ENCODE data around the gene ALS2CL.

The ALS2CL gene

DNA sequence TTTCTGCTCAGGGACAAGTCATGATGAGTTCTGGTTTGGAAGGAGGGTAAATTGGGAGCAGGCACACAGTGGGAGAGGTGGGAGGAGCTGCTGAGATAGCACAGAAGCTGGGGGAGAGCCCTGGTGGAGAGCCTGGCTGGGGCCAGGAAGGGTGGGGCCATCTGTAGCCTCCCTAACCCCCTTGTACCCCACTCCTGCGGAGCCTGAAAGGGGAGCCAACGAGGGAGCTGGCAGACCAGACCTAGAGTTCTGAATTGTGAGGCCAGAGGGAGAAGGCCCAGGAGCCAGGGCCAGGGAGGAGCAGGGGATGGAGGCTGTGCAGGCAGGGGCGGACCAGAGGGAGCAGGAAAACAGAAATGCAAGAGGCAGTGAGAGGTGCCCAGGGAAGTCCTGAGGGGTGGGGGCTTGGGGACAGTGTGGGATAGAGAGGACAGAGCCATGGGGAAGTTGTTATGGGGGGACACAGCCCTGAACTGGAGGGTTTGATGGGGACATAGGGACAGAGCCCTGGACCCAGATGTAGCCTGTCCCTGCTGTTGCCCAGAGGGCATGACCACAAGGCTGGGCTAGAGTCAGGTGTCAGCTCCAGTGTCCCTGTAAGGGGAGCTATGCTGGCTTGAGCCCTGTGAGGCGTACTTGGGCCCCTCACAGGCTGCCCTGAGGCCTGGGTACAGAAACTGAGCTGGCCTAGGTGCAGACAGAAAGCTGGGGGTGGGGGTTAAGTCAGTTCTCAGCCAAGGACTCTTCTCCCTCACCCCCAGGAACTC lies 8.9 kb upstream of the ALS2CL start:
- DNase-seq, result no peak

- no peak for DNase-seq
These were observed 7.9 kb upstream of the ALS2CL start, which contains the start of gene TMIE for GRCh38 chr3:46701181-46701939. TSS of gene TMIE (plus strand) at chr3:46701392. CDS start at chr3:46701488, 96 bp downstream.

DNA sequence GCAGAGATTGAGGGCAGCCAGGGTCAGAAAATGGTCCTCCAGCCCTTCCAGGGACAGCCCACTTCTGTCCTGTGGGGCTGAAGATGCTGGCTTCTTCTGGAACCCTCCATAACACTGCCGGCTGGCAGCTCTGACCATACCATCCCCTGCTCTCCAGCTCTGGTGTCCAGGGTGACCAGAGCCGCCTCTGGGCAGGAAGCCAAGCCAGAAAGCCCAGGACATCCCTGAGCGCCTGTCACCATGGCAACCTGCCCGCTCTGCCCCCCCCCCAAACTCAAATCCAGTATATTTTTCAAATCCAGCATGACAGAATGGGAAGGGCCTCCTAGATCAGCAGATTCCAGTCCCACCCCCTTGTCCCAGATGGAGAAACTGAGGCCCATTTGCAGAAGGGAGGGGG lies 7.3 kb upstream of the ALS2CL start:
- DNase-seq, result no peak

DNA sequence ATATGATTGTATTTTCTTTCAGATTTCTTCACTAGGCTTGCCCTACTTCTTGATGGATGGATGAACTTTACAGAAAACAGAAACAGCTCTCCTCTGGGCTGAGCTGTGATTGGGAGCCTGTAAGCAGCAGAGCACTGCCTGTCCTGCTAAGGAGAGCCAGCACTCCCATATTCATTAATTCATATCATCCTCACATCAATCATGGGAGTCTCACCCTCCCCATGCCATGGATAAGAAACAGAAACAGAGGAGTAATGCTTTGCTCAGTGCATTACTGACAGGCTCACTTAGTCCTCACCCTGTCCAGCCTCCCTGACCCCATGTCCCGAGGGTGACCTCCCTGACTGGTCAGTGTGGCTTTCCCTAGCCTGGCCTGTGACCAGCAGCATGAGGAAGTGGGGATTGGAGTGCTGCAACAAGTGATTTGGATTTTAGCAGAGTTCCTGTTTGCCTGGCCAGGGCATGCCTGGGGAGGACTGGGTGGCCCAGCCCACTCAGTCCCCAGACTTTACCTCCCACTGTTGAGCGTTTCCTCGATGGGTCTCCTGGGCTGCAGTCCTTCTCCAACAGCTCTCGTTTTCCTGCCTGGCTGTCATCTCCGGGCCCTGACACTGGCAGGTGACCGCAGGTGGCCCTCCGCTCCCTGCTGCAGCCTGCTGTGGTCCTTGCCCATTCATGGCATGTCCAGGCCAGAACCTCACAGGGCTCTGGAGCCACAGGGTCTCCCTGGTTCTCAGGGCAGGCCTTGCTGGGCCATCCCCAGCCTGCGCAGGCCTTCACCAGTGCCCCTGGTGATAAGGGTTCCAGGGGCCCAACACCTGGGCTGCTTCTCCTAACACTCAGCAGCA lies 6.4 kb upstream of the ALS2CL start:
- no peak for DNase-seq

- peak; percentile 33 for DNase-seq
These were observed 2.7 kb upstream of the ALS2CL start for GRCh38 chr3:46695962-46696894.

DNA sequence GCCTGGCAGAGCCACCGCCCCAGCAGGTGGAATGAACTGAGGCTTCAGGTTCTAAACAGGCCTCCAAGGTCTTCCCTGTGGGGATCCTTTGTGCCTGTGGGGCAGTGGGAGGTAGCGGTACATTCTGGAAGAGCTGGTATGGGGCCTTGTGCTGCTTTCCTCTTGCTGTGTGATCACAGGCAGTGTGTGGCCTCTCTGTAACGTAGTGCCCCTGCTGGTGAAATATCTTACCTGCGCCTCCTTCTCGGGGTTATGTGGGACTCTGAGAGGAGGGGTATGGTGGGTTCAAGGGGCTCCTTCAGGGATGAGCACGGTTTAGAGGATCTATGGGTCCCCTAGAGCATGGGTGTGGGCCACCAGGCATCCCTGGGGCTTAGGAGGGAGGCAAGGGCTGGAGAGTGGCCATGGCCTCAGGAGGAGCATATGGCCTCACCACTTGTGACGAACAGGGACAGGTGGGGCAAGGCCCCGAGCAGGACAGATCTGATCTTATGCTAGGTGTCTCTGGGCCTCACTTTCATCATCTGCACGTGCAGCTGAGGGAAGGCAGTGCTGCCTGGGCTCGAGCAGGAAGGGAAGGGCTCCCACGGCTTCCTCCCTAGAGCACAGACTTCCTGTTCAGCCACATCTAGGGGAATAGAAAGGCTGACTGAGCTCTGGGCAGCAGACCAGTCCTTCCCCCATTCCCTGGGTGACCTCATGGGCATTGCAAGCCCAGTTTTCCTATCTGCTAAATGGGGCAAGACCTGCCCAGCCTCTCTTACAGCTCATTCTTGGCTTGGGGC lies 1.9 kb upstream of the ALS2CL start:
- DNase-seq, result no peak

DNA sequence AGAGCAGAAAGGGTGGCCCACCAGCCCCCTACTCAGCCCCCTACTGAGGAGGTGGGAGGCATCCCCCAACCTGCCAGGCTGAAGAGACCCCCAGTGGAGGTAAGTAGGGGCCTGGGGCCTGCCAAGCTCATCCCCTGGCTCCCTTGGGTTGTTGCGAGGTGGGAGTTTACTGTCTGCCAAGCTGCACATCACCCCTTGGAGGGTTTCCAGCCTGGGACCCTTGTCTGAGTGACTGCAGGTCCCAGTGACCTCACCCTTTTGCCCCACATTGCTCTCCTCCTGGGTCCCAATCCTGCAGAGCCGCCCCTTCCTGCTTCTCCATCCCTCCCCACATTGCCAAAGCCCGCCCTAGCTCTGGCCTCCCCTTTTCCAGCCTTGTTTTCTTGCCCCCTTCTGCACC lies 1.0 kb upstream of the ALS2CL start:
- no peak for DNase-seq

GRCh38 chr3:46693892-46694226 lies 380 bp upstream of the ALS2CL start:
- DNase-seq, result no peak

- DNase-seq, result no peak
These were observed 901 bp downstream of the ALS2CL start for GRCh38 chr3:46692566-46692990.

DNA sequence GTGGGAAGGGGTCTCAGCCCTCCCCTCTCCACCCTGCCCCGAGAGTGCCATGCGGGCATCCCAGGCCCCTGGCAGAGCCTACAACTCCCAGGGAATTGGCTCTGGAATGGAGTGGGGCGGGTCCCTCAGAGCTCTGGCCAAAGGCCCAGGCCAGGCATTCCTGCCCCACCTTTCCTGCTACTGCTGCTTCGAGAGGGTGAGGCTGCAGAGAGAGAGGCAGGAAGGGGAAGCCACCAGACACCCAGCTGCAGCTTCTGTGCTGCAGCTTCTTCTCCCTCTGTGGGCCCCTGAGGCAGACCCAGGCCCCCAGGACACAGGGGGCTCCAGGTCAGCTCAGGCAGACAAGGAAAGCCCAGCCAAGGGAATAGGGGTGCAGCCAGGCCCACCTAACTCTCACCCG lies 2.7 kb downstream of the ALS2CL start:
- DNase-seq, result no peak

- no peak for DNase-seq
These were observed 8.0 kb downstream of the ALS2CL start for GRCh38 chr3:46685446-46685845.

DNA sequence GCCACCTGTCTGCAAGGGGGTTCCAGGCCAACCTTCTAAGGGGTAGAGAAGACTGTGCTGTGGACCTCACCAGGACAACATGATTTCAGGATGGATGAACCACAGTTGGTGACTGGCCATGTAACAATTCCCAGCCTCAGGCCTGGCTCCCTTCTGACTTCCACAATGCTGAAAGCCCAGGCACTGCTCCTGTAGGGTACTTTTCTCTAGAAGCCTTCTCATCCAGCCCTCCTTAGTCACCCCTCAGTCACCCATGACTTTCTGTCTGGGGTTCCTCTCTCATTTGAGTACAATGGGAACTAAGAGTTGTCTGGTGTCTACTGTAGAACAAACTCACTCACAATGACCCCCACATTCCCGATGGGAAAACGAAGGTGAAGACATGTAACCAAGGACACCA lies 8.6 kb downstream of the ALS2CL start:
- DNase-seq, result no peak

DNA sequence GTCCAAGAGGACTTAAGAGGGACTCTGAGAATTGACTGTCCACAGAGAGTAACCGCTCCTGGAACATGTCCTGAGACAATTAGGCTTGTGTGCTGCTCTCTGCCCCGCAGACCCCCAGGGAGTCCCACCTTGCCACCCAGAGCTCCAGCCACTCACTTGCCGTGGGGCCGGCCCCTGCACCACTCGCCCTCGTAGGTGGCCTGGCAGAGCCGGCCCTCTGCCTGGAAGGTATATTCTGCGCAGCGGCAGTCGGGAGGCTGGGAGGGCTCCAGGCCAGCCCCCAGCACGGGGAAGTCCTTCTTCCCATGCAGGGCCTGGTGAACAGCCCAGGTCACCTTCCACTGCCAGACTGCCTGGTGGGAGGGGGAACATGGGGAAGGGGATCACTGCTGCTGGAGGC lies 10.5 kb downstream of the ALS2CL start:
- no peak for DNase-seq

DNA sequence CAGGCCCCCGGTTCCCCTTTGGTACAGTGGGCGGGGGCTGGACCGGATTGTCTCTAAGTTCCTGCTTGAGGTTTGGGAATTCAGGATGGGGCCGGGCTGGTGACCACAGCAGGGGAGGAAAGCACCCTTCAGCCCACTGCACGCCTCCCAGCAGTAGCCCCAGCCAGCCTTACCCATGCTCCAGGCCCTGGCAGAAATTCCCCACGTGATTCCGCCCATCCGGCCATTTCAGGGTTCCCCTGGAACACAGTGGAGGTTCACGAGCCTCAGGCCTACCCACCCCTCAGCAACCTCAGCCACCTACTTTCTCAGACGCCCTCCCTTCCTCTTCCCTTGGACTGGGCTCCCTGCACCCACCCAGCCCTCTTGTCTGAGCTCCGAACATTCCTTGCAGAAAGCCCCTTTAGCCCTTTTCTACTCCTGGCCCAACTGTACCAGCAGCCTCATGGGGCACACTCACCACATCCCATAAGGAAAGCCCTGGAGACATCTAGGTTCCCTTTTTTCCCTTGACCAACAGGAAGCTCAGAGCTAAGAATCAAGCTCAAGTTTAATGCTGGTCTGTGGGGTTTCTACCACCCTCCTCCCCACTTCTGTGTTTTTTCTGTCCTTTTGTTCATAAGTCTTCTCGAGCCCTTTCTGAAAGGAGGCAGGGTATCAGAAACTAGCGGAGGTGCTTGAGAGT lies 11.5 kb downstream of the ALS2CL start:
- no peak for DNase-seq

DNA sequence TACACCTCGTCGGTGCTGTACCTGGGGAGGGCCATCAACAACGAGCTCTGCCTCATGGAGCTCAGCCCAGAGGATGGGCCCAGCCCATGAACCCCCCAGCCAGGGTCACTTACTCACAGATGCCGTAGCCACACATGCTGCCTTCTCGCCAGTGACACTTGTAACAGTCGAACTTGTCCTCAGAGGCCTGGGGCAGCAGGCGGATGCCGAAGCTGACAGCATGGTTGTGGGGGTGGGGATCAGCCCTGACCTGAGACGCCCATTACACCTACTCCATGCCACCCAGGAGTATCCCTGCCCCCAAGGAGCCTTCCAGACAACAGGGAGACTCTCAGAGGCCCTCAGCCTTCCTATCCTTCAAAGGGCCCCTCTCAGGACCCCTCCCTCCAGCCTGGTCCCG lies 12.1 kb downstream of the ALS2CL start:
- no peak for DNase-seq

DNA sequence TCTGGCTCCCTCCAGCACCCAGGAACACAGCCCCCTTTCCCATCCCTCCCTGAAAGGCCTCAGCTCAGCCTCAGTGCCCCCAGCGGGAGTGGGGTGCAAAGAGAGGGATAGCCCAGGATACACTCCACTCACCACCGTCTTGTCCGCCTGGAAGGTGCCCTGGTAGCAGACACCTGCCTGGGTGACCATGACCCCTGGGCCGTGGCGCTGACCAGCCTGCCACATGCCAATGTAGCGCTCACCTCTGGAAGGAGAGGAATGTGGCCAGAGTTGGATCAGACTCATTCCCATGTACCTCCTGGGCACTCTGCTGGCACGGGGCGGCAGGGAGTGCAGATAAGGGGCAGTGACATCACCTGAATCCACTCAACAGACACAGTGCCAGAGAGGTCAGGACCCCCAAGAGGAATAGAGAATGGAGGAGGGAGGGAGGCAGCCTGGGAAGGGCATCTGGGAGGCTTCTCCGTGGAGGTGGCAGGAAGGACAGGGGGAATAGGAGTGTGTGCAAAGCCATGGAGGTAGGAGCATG lies 13.1 kb downstream of the ALS2CL start:
- no peak for DNase-seq

- DNase-seq, result no peak
These were observed 13.8 kb downstream of the ALS2CL start for GRCh38 chr3:46679681-46680080.

- no peak for DNase-seq
These were observed 15.2 kb downstream of the ALS2CL start for GRCh38 chr3:46678280-46678679.

GRCh38 chr3:46677411-46677726 lies 16.1 kb downstream of the ALS2CL start:
- DNase-seq, result no peak

DNA sequence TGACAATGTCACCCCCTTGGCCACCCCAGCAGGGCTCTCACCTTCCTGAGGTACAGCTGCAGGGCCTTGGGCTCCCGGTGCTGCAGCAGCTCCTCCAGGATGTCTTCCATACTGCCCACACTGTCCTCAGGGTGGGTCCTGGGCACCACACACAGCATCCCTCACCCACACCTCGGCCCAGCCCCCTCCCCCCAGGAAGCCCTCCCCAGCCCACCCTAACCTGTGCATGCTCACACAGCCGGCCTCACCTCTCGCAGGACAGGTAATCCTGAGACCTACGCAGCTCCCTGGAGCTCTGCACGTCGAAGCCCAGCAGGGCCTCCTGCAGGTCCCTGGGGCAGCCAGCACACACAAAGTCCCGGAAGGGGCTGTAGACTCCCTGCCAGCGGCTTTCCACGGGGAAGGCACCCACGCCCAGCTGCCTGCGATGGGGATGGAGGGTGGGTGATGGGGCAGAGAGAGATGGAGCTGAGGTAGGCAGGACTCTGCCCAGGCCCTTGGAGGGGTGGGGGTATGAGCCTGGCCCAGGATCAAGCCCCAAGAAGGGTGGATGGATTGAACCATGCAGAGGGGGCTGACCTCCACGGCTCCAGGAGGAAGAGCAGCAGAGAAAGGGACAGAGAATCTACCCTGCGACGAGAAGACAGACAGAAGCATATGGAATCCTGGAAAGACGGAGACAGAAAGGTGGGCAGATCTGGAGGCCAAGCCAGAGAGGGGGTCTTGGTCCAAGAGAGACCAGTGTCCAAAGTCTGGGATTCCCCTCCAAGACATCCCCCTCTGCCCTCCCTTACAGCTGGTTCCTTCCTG lies 16.7 kb downstream of the ALS2CL start:
- DNase-seq, result no peak
